Mesendoderm (in vitro differentiated cells): Measurements from ENCODE around the gene GP2.

Experiments used
- DNase-seq: peaks from one replicate; pipeline ENCODE4 v3.0.0; 2013
- H2AK5ac ChIP-seq: 2 replicates; pipeline ENCODE4 v1.6.1; 2013; ENCODE audit warnings: low read length, inconsistent platforms
- H2BK120ac ChIP-seq: 2 replicates; pipeline ENCODE4 v1.6.1; 2013; ENCODE audit warnings: low read depth, mild to moderate bottlenecking, low read length, moderate library complexity, mixed read lengths
- H2BK15ac ChIP-seq: replicated peaks from 2 replicates; pipeline ENCODE4 v1.6.1; 2013; ENCODE audit warnings: low read depth, mild to moderate bottlenecking, moderate library complexity
- H2BK5ac ChIP-seq: 2 replicates; pipeline ENCODE4 v1.6.1; 2013; ENCODE audit warnings: low read length, inconsistent platforms
- H3K18ac ChIP-seq: 2 replicates; pipeline ENCODE4 v1.6.1; 2013; ENCODE audit warnings: mild to moderate bottlenecking, low read length, mixed read lengths
- H3K23ac ChIP-seq: one replicate; pipeline ENCODE4 v1.6.1; 2013; ENCODE audit warnings: low read length
- H3K27ac ChIP-seq: 2 replicates; pipeline ENCODE4 v1.5.1; 2013; ENCODE audit warnings: low read depth, mild to moderate bottlenecking, inconsistent platforms, low read length, moderate library complexity
- H3K27me3 ChIP-seq: 2 replicates; pipeline ENCODE4 v1.6.1; 2013; ENCODE audit warnings: low read length, control low read depth, mild to moderate bottlenecking, inconsistent platforms; ENCODE audit not compliant: insufficient read depth, poor library complexity
- H3K36me3 ChIP-seq: 2 replicates; pipeline ENCODE4 v1.6.1; 2013; ENCODE audit warnings: low read length, inconsistent platforms; ENCODE audit not compliant: control insufficient read depth, insufficient read depth
- H3K4ac ChIP-seq: one replicate; pipeline ENCODE4 v1.6.1; 2013; ENCODE audit warnings: low read depth, mild to moderate bottlenecking, low read length, moderate library complexity
- H3K4me1 ChIP-seq: 2 replicates; pipeline ENCODE4 v1.6.1; 2013; ENCODE audit warnings: low read depth, low read length, inconsistent platforms; ENCODE audit not compliant: control insufficient read depth
- H3K4me2 ChIP-seq: 2 replicates; pipeline ENCODE4 v1.6.1; 2013; ENCODE audit warnings: low read length
- H3K4me3 ChIP-seq: 2 replicates; pipeline ENCODE4 v1.5.1; 2013; ENCODE audit warnings: mild to moderate bottlenecking, low read length
- H3K56ac ChIP-seq: one replicate; pipeline ENCODE4 v1.6.1; 2013; ENCODE audit warnings: low read length
- H3K79me1 ChIP-seq: 2 replicates; pipeline ENCODE4 v1.6.1; 2013; ENCODE audit warnings: low read length, inconsistent platforms
- H3K79me2 ChIP-seq: 2 replicates; pipeline ENCODE4 v1.6.1; 2013; ENCODE audit warnings: mild to moderate bottlenecking, low read length; ENCODE audit not compliant: control insufficient read depth, insufficient read depth
- H3K9ac ChIP-seq: 2 replicates; pipeline ENCODE4 v1.6.1; 2013; ENCODE audit warnings: low read length, inconsistent platforms
- H4K5ac ChIP-seq: one replicate; pipeline ENCODE4 v1.6.1; 2013; ENCODE audit warnings: low read length
- H4K8ac ChIP-seq: one replicate; pipeline ENCODE4 v1.6.1; 2013; ENCODE audit warnings: low read depth, mild to moderate bottlenecking, control low read depth, low read length, moderate library complexity
- WGBS: extraction: QIAGEN DNeasy Blood & Tissue Kit; methylation state at CpG from one replicate; pipeline ENCODE4 v1.1.7; 2013; ENCODE audit warnings: low lambda C conversion rate, missing lambda C conversion rate; ENCODE audit not compliant: insufficient coverage; ENCODE audit errors: extremely low coverage; 5-methylcytosine and 5-hydroxymethylcytosine counted together

GP2 gene

DNA sequence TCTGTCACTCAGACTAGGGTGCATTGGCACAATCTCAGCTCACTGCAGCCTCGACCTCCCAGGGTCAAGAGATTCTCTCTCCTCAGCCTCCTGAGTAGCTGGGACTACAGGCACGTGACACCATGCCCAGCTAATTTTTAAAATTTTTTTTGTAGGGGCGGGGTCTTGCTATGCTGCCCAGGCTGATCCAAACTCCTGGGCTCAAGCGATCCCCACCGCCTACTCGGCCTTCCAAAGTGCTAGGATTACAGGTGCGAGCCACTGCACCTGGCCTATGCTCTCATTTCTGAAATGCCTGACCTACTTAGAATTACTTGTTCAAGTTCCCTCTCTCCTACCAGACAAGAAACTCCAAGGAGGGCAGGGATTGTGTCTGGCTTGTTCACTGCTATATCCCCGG, 5.1 kb upstream of the GP2 start:
- Histone ChIP-seq H3K27me3 (no peaks in the 10 kb centered on the region), H3K56ac (no peak overlapping the region), H3K23ac (no peak overlapping the region), H3K4me3 (no peak overlapping the region), H3K4me1 (no peaks in the 10 kb centered on the region), H3K18ac (no peak overlapping the region), H3K4ac (no peak overlapping the region), H3K36me3 (no peaks in the 10 kb centered on the region), H3K79me1 (no peaks in the 10 kb centered on the region), H2BK120ac (no peak overlapping the region), H4K5ac (no peak overlapping the region), H4K8ac (no peak overlapping the region), H2BK5ac (no peak overlapping the region), H3K4me2 (no peak overlapping the region), H3K79me2 (no peaks in the 10 kb centered on the region), H2AK5ac (no peak overlapping the region), H2BK15ac (no peak overlapping the region), H3K9ac (no peak overlapping the region), H3K27ac (no peak overlapping the region)
- no peak for DNase-seq
- WGBS: no CpG with 5 or more reads among the region's 8 CpGs

DNA sequence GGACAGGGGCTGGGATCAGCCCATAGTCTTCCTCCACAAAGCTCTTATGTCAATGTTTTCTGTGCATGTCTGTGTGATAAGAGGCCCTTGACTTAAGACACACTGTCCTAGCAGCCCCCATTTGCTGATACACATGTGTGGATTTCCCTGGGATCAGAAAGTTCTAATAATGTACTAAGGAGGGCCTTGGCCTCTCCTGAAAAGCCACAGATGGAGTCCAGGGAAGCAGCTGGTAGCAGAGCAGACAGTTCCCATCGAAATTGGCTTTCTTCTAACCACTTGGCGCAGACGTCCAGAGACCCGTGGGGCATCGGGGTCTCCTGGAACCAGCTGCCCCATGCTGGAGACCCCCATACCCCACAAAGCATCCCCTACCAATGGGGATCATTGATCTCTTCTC, 4.3 kb upstream of the GP2 start:
- no peaks in the 10 kb centered on the region for H3K79me2 ChIP-seq
- no peak overlapping the region for H2AK5ac ChIP-seq
- H3K4me1 ChIP-seq: no peaks in the 10 kb centered on the region
- H2BK15ac ChIP-seq: no peak overlapping the region
- H4K5ac ChIP-seq: no peak overlapping the region
- H3K23ac ChIP-seq: no peak overlapping the region
- no peak overlapping the region for H3K27ac ChIP-seq
- no peaks in the 10 kb centered on the region for H3K36me3 ChIP-seq
- H2BK120ac ChIP-seq: no peak overlapping the region
- H4K8ac ChIP-seq: no peak overlapping the region
- H3K79me1 ChIP-seq: no peaks in the 10 kb centered on the region
- H3K4me2 ChIP-seq: no peak overlapping the region
- no peak overlapping the region for H3K9ac ChIP-seq
- no peak overlapping the region for H3K56ac ChIP-seq
- WGBS: no CpG with 5 or more reads among the region's 5 CpGs
- no peak overlapping the region for H3K4me3 ChIP-seq
- H3K27me3 ChIP-seq: no peaks in the 10 kb centered on the region
- no peak overlapping the region for H3K18ac ChIP-seq
- H2BK5ac ChIP-seq: no peak overlapping the region
- H3K4ac ChIP-seq: no peak overlapping the region
- no peak for DNase-seq

- H3K36me3 ChIP-seq: no peaks in the 10 kb centered on the region
- no peak overlapping the region for H2BK5ac ChIP-seq
- H4K5ac ChIP-seq: no peak overlapping the region
- H2AK5ac ChIP-seq: no peak overlapping the region
- H3K27ac ChIP-seq: no peak overlapping the region
- no peak overlapping the region for H3K4me3 ChIP-seq
- no peaks in the 10 kb centered on the region for H3K27me3 ChIP-seq
- no peak overlapping the region for H2BK15ac ChIP-seq
- H3K9ac ChIP-seq: no peak overlapping the region
- 91% methylated on average over 1 of the region's 5 CpGs for WGBS
- no peak overlapping the region for H3K4me2 ChIP-seq
- no peaks in the 10 kb centered on the region for H3K4me1 ChIP-seq
- H3K79me2 ChIP-seq: no peaks in the 10 kb centered on the region
- H3K4ac ChIP-seq: no peak overlapping the region
- H3K23ac ChIP-seq: no peak overlapping the region
- no peak overlapping the region for H4K8ac ChIP-seq
- no peak overlapping the region for H2BK120ac ChIP-seq
- H3K56ac ChIP-seq: no peak overlapping the region
- DNase-seq: no peak
- H3K18ac ChIP-seq: no peak overlapping the region
- H3K79me1 ChIP-seq: no peaks in the 10 kb centered on the region
Measured at GRCh38 chr16:20329392-20330138, 2.3 kb upstream of the GP2 start.

DNA sequence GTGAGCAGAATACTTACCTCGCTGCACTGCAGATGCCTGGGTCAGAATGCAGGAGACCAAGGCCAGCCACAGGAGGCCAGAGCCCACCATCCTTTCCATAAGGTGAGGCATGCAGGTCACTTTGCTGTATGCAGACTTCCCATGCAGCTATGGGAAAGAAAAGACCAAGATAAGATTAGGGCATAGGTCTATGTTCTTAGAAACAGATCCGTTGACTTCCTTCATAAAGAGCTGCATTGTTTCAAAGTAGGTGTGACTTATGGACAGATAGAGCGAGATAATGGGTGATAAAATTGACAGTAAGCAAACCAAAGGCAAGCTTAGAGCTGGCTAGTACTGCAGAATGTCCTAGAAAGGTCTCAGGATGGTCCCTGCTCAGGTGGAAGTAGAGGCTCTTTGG, 992 bp downstream of the GP2 start:
- WGBS: no CpG with 5 or more reads among the region's 3 CpGs

DNA sequence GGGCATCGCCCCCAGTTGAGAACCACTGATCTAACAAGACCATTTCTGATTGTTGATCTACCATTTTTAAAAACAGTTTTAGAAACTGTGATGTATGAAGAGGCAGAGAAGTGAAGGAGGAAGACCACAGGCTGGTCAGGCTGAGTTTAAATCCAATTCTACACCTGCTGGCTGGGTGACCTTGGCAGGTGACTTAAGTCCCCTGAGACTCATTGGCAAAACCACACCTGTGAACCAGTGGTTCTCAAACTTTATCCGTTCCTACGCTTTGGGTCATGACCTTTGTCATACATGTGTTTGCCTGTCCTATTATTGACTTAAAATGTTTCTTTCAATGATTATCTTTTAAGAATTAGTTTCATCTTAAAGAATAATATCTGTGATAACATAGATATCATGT, 2.3 kb downstream of the GP2 start:
- H3K79me1 ChIP-seq: no peaks in the 10 kb centered on the region
- no peaks in the 10 kb centered on the region for H3K79me2 ChIP-seq
- no peak overlapping the region for H2BK15ac ChIP-seq
- H3K4me1 ChIP-seq: no peaks in the 10 kb centered on the region
- H3K4ac ChIP-seq: no peak overlapping the region
- H3K36me3 ChIP-seq: no peaks in the 10 kb centered on the region
- H3K23ac ChIP-seq: no peak overlapping the region
- H4K5ac ChIP-seq: no peak overlapping the region
- no CpG with 5 or more reads among the region's 3 CpGs for WGBS
- H3K4me2 ChIP-seq: no peak overlapping the region
- H2BK5ac ChIP-seq: no peak overlapping the region
- no peak overlapping the region for H2AK5ac ChIP-seq
- no peak overlapping the region for H3K9ac ChIP-seq
- H3K27ac ChIP-seq: no peak overlapping the region
- H4K8ac ChIP-seq: no peak overlapping the region
- DNase-seq: no peak
- H3K18ac ChIP-seq: no peak overlapping the region
- H3K4me3 ChIP-seq: no peak overlapping the region
- no peak overlapping the region for H2BK120ac ChIP-seq
- H3K27me3 ChIP-seq: no peaks in the 10 kb centered on the region
- H3K56ac ChIP-seq: no peak overlapping the region

More for the DNA sequence above, 992 bp downstream of the GP2 start:
- H2BK15ac ChIP-seq: no peak overlapping the region
- peak; percentile 84 for DNase-seq
- no peak overlapping the region for H2AK5ac ChIP-seq
- no peak overlapping the region for H3K23ac ChIP-seq
- no peak overlapping the region for H4K5ac ChIP-seq
- no peak overlapping the region for H3K27ac ChIP-seq
- no peak overlapping the region for H2BK5ac ChIP-seq
- no peak overlapping the region for H3K4me3 ChIP-seq
- H3K79me1 ChIP-seq: no peaks in the 10 kb centered on the region
- no peaks in the 10 kb centered on the region for H3K4me1 ChIP-seq
- H3K36me3 ChIP-seq: no peaks in the 10 kb centered on the region
- H3K27me3 ChIP-seq: no peaks in the 10 kb centered on the region
- H3K4me2 ChIP-seq: no peak overlapping the region
- no peak overlapping the region for H4K8ac ChIP-seq
- H3K18ac ChIP-seq: no peak overlapping the region
- H3K56ac ChIP-seq: no peak overlapping the region
- H3K9ac ChIP-seq: no peak overlapping the region
- H3K79me2 ChIP-seq: no peaks in the 10 kb centered on the region
- no peak overlapping the region for H2BK120ac ChIP-seq
- H3K4ac ChIP-seq: no peak overlapping the region

DNA sequence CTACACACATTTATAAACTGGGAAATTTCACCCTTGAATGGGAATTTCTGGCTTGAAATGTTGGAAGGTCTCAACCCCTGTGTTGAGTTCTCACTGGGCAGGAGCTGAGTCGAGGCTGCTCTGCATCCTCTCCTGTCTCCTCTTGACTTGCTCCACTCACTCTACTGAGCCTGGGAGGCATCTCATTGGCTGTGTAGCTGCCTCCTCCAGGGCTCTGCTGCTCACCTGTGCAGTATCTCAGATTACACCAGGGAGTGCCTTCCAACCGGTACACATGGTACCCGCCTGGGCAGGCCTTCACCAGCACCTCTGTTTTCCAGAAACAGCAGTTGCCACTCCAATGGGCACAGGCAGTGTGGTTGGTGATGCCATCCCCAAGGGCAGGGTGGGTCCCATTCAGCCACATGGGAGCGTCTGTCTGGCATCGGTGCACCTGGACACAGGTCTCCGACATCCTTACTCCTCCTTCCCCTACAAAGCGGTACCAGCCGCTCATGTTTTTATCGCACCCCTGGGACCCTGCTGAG, 3.7 kb downstream of the GP2 start:
- Histone ChIP-seq H3K23ac (no peak overlapping the region), H3K56ac (no peak overlapping the region), H3K4me1 (no peaks in the 10 kb centered on the region), H3K79me1 (no peaks in the 10 kb centered on the region), H2BK120ac (no peak overlapping the region), H4K5ac (no peak overlapping the region), H2AK5ac (no peak overlapping the region), H4K8ac (no peak overlapping the region), H3K79me2 (no peaks in the 10 kb centered on the region), H3K27ac (no peak overlapping the region), H3K27me3 (no peaks in the 10 kb centered on the region), H2BK15ac (no peak overlapping the region), H3K36me3 (no peaks in the 10 kb centered on the region), H3K4ac (no peak overlapping the region), H3K4me3 (no peak overlapping the region), H2BK5ac (no peak overlapping the region), H3K18ac (no peak overlapping the region), H3K9ac (no peak overlapping the region), H3K4me2 (no peak overlapping the region)
- DNase-seq: no peak
- WGBS: no CpG with 5 or more reads among the region's 9 CpGs
